ENCODE measurements around the gene SASH1.

DNA sequence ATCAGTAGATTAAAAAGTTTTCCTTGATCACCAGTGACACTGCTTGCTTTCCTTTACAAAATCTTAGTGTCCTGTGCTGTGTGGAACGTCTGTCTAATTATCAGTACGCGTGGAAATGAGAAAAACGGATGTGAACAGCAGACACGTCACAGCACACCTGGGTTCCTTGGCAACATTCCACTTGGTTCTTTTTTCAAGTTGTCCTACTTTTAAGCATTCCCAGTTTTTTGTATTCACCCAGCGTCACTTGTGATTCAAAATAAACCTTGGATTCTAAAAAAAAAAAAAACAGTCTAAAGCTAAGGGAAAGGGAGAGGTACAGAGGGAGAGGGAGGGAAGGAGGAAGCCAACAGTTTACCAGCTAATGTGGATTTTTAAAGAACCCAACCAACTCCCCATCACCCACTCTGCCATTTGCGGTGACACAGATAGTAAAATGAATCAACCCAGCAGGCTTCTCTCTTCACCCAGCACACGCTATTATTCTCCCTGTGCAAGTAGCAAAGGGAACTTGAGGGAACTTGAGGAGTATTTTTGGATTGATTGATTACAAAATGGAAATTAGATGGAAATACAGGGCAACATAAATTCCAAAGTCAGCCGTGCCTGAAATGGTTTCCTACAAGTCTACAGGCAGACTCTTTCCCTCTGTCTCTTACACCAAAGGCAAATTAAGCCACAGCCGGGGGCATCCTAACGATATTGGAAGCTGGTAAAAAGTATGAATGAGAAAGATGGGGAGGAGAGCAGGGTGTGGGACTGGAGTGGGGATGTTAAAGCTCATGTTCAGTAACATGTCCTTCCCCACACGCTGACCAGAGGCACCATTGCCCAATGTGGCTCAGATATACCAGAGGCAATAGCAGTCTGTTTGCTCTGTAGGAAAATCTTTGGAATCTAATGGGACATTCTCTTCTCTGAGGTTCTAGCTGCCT lies 129.8 kb downstream of the SASH1 start:
- TF ChIP-seq REST (IDR thresholded peaks at IDR 0.05; ENCODE audit: low read depth), result no peak
- TF ChIP-seq, protein P1, sequence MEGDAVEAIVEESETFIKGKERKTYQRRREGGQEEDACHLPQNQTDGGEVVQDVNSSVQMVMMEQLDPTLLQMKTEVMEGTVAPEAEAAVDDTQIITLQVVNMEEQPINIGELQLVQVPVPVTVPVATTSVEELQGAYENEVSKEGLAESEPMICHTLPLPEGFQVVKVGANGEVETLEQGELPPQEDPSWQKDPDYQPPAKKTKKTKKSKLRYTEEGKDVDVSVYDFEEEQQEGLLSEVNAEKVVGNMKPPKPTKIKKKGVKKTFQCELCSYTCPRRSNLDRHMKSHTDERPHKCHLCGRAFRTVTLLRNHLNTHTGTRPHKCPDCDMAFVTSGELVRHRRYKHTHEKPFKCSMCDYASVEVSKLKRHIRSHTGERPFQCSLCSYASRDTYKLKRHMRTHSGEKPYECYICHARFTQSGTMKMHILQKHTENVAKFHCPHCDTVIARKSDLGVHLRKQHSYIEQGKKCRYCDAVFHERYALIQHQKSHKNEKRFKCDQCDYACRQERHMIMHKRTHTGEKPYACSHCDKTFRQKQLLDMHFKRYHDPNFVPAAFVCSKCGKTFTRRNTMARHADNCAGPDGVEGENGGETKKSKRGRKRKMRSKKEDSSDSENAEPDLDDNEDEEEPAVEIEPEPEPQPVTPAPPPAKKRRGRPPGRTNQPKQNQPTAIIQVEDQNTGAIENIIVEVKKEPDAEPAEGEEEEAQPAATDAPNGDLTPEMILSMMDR (IDR thresholded peaks at IDR 0.05 in 2 of 3, conservative IDR thresholded peaks at IDR 0.05 in 1 of 3; ENCODE audit: borderline replicate concordance in 1 of 3, insufficient read depth in 1 of 3, low read depth in 2 of 3, low read length in 2 of 3), result no peak
- no peak for TF ChIP-seq SP1 (IDR thresholded peaks at IDR 0.05; ENCODE audit: low read depth)
- TF ChIP-seq ZNF274 (IDR thresholded peaks at IDR 0.05; ENCODE audit: low read depth, low read length), result no peak
- TF ChIP-seq ZFX (IDR thresholded peaks at IDR 0.05), result no peak
- TF ChIP-seq EZH2 (IDR thresholded peaks at IDR 0.05), result no peak
- TF ChIP-seq TCF7L2 (IDR thresholded peaks at IDR 0.05; ENCODE audit: borderline replicate concordance, extremely low read depth, insufficient read depth, insufficient read length), result no peak
- TF ChIP-seq EZH2phosphoT487 (IDR thresholded peaks at IDR 0.05; ENCODE audit: borderline replicate concordance), result no peak
- TF ChIP-seq YY1 (IDR thresholded peaks at IDR 0.05; ENCODE audit: extremely low read depth, insufficient replicate concordance, low read depth, low read length), result no peak
- TF ChIP-seq EGR1 (IDR thresholded peaks at IDR 0.05; ENCODE audit: low read depth), result no peak
- TF ChIP-seq CEBPB (IDR thresholded peaks at IDR 0.05; ENCODE audit: low read depth), result no peak
